H1 (cell line): Measurements from ENCODE around the gene SIGLEC15.

Experiments used
- JUND ChIP-seq: IDR thresholded peaks from 2 replicates; pipeline ENCODE4 v1.6.1; 2011; ENCODE audit warnings: mild to moderate bottlenecking, improper control_type of control experiment, low read length
- RAD21 ChIP-seq, 2 experiments: IDR thresholded peaks in 1 of 2; conservative IDR thresholded peaks in 1 of 2; 2 replicates each; pipeline ENCODE4 v1.6.1; 2011; ENCODE audit warnings: low read depth in 2 of 2, low read length in 2 of 2, improper control_type of control experiment in 1 of 2, inconsistent platforms in 1 of 2, mild to moderate bottlenecking in 1 of 2, moderate library complexity in 1 of 2
- TAF1 ChIP-seq: IDR thresholded peaks from 2 replicates; pipeline ENCODE4 v1.6.1; 2011; ENCODE audit warnings: mild to moderate bottlenecking, low read depth, low read length
- TF ChIP-seq, protein P1 (sequence below), 3 experiments: IDR thresholded peaks; 1 replicate in 2 of 3; 2 replicates in 1 of 3; pipeline versions ENCODE4 v1.5.1 to v1.6.1; 2011; ENCODE audit warnings: low read length in 3 of 3, mild to moderate bottlenecking in 3 of 3, inconsistent platforms in 2 of 3, low read depth in 1 of 3, moderate library complexity in 1 of 3; ENCODE audit not compliant: insufficient read depth in 1 of 3; ENCODE audit errors: control extremely low read depth in 1 of 3

DNA sequence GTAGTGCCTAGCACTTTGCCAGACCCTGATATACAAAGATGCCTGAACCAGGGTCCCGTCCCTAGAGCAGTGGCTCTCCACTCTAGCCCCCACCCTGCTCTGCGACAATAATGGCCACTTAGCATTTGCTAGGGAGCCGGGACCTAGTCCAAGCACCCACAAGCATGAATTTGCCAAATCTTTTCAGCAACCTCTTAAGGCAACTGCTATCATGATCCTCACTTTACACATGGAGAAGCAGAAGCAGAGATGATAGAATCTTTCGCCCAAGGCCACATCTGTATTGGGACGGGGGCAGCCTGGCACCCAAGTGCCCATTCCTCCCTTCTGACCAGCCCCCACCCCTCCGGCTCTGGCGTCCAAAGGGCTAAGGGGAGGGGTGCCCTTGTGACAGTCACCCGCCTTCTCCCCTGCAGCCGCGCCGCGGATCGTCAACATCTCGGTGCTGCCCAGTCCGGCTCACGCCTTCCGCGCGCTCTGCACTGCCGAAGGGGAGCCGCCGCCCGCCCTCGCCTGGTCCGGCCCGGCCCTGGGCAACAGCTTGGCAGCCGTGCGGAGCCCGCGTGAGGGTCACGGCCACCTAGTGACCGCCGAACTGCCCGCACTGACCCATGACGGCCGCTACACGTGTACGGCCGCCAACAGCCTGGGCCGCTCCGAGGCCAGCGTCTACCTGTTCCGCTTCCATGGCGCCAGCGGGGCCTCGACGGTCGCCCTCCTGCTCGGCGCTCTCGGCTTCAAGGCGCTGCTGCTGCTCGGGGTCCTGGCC is 13.0 kb downstream of the SIGLEC15 start:
- TF ChIP-seq, protein P1, sequence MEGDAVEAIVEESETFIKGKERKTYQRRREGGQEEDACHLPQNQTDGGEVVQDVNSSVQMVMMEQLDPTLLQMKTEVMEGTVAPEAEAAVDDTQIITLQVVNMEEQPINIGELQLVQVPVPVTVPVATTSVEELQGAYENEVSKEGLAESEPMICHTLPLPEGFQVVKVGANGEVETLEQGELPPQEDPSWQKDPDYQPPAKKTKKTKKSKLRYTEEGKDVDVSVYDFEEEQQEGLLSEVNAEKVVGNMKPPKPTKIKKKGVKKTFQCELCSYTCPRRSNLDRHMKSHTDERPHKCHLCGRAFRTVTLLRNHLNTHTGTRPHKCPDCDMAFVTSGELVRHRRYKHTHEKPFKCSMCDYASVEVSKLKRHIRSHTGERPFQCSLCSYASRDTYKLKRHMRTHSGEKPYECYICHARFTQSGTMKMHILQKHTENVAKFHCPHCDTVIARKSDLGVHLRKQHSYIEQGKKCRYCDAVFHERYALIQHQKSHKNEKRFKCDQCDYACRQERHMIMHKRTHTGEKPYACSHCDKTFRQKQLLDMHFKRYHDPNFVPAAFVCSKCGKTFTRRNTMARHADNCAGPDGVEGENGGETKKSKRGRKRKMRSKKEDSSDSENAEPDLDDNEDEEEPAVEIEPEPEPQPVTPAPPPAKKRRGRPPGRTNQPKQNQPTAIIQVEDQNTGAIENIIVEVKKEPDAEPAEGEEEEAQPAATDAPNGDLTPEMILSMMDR (IDR thresholded peaks at IDR 0.05; ENCODE audit: control extremely low read depth in 1 of 3, insufficient read depth in 1 of 3, low read depth in 1 of 3, low read length in 3 of 3) = no peak
- TF ChIP-seq JUND (no peak), RAD21 (IDR thresholded peaks at IDR 0.05 in 1 of 2, conservative IDR thresholded peaks at IDR 0.05 in 1 of 2; ENCODE audit: low read depth in 2 of 2, low read length in 2 of 2) (no peak), TAF1 (no peak)
